ENCODE measurements around the gene CLTC. TPM values are rescaled to one million over a fixed set of nuclear protein-coding genes. Genes with fewer than 3 reads are reported as not detected.

The CLTC gene
- total RNA-seq, 1 experiment from 2014 or later: 101 TPM

DNA sequence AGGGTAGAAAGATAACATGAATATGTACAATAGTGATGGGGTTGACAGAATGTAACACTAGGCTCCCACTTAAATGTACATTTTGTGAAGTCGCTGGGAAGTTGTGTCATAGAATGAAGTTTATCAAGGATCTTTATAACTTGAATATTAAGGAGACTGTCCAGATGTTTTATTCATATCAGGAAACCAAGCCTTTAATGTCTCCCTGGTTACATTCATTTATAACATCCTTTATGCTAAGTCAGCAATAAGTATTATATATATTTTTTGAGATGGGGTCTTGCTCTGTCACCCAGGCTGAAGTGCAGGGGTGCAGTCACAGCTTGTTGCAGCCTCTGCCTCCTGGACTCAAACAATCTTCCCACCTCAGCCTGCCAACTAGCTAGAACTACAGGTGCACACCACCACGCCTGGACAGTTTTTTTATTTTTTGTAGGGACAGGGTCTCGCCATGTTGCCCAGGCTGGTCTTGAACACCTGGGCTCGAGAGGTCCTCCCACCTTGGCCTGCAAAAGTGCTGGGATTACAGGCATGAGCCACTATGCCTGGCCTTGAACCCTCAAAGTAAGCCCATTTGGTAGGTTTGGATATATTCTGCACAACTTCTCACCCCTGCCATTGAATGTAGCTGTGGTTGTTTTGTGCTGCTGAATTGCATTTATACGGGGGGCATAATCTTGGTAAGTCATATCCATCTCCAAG lies 14.1 kb downstream of the CLTC start:
- no peak for DNase-seq (ENCODE audit: low read depth)

DNA sequence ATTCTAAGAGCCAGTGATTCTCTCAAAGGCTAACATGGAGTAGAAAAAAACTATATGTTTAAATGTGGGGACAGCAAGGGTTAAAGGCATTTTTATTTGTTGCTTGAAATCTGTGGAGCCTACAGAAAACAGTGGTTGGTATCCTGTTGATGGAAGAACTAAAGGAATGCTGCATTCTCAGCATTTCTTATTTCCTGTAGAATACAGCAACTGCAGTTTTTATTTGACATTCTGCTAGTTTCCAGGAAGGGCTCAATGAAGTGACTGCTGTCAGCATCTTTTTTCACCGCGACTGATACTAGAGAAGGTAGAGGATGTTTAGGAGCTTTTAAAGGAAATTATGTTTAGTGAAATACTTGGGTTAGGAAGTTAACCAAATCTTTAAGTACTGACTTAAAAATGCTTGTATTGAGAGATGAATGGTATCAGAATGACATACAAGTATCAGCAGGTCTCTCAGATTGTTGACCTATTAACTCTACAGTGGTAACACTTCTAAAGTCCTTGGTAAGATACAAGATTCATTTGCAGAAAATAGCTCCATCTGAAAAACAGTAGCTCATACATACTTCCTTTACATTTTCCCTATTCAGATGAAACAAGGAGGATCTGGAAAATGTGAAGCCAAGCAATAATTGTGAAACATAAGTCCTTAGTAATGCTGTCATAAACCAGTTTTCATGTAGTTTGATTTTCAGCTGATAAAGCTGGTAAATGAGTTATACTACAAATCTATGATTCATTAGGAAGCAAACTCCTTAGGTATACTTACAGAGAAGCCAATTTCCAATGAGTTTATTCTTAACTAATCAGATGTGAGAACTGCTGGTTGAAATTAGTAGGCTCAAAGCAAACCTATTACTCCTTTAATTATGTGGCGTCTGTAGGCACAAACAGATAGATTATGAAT lies 15.2 kb downstream of the CLTC start:
- no peak for DNase-seq (ENCODE audit: low read depth)

DNA sequence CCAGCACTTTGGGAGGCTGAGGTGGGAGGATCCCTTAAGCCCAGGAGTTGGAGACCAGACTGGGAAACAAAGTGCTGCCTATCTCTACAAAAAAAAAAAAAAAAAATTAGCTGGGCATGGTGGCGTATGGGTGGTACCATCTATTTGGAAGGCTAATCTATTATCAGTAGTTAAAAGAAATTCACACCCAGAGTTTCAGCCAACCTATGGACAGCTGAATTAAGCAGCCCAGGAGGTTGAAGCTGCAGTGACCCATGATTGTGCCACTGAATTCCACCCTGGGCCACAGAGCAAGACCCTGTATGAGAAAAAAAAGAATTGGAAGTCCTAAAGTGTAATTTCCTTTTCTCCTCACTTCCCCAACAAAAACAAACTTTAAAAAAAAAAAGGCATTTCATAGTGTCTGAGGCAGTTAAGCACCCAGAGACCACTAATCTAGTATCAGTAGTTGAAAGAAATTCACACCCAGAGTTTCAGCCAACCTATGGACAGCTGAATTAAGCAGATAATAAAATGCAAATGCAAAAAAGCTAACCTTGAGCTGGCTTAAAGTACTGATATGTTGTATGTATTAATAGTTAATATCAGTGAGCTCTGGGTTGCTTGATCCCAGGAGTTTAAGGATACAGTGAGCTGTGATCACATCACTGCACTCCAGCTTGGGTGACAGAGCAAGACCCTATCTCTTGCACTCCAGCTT lies 18.1 kb downstream of the CLTC start:
- no peak for DNase-seq (ENCODE audit: low read depth)

DNA sequence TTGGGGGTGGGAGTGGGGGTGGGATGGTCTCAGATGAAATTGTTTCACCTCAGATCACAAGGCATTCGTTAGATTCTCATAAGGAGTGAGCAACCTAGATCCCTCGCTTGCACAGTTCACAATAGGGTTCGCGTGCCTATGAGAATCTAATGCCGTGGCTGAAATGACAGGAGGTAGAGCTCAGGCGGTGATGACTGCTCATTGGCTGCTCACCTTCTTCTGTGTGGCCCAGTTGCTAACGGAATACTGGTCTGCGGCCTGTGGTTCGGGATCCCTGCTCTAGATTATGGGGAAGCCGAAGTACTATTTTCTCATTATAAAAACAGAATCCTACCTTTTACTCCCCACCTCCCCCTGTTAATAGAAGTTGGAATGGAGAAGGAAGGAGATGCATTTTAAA lies 18.9 kb downstream of the CLTC start:
- no peak for DNase-seq (ENCODE audit: low read depth)

DNA sequence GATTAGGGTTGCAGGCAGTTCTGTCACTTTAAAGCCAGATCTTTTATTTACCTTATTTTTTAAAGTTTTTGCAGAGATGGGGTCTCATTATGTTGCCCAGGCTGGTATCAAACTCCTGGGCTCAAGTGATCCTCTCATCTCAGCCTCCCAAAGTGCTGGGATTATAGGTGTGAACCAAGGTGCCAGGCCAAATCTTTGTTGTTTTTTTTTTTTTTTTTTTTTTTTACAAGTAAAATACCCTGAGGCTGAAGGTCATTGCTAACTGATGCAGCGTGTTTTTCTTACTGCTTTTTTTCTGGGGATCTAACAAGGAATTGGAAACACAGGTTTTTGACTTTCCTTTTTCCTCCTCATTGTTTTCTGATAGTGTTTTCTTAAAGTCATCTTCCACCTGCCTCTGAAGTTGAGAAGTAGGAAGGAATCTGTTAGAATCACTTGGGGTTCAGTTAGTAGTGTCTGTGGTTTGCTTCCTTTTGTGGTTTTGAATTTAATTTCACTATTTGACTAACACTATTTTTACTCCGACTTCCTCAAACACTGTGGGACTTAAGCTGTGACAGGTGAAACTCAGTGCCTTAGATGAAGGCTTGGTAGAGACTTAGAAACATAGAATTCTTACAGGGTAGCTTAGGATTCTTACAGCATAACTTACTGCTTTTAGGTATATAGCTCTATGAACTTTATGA lies 22.2 kb downstream of the CLTC start:
- no peak for DNase-seq (ENCODE audit: low read depth)

DNA sequence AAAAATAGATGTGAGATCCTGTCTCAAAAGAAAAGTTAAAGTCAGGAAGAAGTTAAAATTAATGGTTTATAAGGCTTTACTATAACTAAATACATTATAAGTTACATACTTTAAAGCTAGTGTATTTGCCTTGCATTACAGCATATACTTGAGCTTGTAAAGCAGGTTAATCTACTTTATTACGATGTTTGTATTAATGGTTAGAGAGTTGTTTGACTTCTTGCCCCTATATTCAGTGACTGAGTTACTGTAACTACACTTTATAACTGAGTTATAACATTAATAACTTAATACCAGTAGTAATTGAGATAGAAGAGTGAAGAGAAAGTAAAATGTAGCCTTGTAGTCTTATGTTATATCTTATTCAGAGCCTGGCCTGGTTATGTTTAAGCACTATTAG lies 22.9 kb downstream of the CLTC start:
- no peak for DNase-seq (ENCODE audit: low read depth)

DNA sequence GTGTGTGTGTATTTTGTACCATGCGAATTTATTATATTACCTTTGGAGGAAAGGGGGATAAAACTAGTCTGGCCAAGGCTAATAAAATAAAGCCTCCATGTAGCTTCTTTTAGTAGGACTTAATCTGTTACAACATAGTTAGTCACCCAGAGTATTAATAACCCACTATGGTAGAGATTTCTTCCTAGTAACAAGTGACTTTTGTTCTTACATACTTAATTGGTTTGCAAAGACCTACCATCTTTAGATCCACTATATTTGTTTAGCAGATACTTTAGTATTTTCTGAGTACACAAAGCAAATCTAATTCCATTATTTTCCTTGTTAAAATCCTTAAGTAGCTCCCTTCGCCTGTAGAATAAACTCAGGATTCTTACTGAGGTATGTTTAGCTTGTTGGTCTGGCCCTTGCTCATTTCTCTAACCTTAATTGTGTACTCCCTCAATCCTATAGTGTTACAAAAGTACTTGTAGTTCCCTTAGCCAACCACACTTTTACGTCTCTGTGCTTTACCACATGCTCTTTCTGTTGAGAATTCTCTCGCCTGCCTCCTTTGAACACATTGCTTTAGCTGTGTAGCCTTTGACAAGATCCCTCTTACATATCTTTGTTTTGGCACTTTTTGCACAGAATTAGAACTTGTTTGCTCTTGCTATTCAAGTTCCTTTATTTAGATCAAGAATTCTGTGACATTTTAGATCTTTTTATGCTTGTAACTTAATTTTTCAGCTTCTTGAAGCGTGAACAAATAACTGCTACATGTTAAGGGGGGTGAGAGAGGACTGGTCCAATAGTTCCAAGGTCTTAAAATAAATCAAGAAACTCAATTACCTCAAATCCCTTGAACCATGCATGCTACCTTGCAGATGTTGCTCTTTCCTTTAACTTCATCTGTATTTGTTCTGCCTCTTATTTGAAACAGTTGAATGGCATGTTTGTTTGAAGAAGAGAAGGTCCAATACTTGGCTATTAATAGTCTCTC lies 23.8 kb downstream of the CLTC start:
- DNase-seq (ENCODE audit: low read depth): no peak

DNA sequence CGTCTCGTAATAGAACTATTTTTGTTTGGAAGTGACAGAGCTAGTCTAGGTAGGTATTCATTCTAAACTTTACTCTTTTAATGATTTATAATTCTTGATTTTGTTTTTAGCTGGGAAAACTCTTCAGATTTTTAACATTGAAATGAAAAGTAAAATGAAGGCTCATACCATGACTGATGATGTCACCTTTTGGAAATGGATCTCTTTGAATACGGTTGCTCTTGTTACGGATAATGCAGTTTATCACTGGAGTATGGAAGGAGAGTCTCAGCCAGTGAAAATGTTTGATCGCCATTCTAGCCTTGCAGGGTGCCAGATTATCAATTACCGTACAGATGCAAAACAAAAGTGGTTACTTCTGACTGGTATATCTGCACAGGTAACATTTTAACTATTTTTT lies 27.6 kb downstream of the CLTC start:
- no peak for DNase-seq (ENCODE audit: low read depth)

DNA sequence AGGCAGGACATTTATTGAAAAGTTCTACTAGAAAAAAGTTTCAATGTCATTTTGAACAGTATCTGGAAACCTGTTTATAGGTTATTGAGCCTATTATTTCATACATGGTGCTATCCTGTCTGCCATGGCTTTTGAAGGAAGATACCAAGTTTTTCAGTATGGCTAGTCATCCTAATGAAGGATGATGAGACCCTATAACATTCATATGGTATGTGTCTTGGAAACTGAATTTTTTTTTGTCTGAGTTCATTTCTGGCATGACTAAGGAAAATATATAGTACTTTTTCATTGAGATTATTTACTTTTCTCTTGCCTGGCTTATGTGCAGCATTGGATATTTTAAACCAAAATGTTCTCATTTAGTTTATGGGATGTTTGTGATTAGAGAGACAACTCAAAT lies 30.2 kb downstream of the CLTC start:
- no peak for DNase-seq (ENCODE audit: low read depth)

DNA sequence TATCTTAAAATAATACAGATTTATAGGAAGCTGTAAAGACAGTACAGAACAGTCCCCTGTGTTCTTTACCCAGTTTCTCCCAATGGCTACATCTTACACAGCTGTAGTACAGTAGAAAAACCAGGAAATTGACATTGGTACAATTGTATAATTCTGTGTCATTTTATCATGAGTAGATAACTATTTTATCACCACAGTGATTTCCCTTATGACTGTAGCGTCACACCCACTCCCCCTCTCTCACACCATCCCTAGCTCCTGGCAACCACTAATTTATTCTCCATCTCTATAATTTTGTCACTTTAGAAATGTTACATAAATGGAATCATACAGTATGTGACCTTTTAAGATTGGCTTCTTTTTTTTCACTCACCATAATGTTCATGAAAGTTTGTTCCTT lies 30.9 kb downstream of the CLTC start:
- DNase-seq (ENCODE audit: low read depth): no peak

DNA sequence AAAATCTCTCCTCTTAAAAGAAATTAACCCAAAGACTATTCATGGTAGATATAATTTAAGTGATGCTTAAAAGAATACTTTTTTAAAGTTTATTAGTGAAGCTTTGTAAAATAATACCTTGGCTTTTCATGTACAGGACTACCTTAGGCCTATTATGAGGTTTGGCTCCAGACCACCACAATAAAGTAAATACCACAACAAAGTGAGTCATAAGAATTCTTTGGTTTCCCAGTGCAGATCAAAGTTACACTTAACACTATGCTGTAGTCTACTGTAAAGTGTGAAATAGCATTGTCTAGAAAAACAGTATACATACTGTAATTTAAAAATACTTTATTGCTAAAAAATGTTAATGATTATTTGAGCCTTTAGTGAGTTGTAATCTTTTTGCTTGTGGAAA lies 31.7 kb downstream of the CLTC start:
- no peak for DNase-seq (ENCODE audit: low read depth)

DNA sequence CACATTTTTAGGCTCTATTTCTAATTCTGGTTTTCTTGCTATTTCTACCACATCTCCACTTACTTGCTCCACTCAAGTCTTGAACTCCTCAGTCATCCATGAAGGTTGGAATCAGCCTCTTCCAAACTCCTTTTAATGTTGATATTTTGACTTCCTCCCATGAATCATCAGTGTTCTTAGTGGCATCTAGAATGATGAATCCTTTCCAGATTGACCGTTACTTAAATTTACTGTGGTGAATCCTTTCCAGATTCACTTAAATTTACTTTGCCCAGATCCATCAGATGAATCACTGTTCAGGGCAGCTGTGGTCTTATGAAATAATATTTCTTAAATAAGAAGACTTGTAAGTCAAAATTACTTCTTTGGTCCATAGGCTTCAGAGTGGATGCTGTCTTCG lies 32.4 kb downstream of the CLTC start:
- peak; percentile 18 for DNase-seq (ENCODE audit: low read depth)

DNA sequence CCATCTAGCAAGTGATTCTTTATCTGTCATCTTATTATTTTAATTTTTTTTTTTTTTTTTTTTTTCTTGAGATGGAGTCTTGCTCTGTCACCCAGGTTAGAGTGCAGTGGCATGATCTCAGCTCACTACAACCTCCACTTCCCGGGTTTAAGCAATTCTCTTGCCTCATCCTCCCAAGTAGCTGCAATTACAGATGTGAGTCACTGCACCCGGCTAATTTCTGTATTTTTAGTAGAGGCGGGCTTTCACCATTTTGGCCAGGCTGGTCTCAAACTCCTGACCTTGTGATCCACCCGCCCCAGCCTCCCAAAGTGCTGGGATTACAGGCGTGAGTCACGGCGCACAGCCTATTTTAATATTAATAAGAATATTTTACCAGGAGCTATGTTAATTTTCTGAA lies 36.9 kb downstream of the CLTC start:
- DNase-seq (ENCODE audit: low read depth): peak; percentile 81

DNA sequence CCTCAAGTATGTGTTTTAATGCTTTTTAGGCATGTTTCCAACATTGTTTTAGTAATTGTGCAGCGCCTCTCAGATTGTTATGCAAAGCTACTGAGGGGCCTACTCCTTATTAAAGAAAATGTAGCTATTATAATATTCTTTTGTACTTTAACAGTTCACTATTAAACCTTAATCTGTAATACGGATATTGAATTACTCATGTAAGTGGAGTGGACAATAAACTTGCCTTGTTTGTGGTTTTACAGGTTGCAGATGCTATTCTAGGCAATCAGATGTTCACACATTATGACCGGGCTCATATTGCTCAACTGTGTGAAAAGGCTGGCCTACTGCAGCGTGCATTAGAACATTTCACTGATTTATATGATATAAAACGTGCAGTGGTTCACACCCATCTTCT lies 46.5 kb downstream of the CLTC start:
- DNase-seq (ENCODE audit: low read depth): no peak

DNA sequence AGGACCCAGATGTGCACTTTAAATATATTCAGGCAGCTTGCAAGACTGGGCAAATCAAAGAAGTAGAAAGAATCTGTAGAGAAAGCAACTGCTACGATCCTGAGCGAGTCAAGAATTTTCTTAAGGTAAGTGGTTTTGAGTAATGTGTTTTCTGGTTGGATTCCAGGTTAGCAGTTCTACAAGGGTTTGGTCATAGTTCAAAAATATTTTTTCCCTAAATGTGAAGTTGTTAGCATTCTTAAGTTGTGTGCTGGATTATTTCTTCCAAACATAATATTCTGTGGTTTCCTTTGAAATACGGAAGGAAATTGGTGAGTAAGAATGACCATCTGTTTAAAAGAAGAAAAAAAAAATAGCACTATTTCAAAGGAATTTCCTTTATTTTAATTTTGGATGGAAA lies 49.1 kb downstream of the CLTC start:
- peak; percentile 90 for DNase-seq (ENCODE audit: low read depth)

DNA sequence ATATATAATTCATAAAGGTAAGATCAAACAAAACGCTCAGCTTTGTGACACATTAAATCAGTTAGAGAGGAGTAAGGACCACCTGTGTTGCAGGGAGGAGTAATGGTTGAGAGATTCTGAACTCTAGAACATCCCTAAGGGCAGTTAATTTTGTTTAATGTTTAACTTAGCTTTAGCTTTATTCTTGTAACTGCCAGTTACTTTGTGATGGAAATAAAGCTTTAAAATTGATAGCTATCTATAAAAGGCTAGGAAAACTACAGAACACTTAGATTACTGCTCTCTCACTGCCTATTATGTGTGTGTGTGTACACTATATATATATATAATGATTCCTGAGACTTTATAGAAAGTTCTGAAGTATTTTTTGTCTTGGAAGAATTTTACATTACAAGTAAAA lies 49.7 kb downstream of the CLTC start:
- no peak for DNase-seq (ENCODE audit: low read depth)

DNA sequence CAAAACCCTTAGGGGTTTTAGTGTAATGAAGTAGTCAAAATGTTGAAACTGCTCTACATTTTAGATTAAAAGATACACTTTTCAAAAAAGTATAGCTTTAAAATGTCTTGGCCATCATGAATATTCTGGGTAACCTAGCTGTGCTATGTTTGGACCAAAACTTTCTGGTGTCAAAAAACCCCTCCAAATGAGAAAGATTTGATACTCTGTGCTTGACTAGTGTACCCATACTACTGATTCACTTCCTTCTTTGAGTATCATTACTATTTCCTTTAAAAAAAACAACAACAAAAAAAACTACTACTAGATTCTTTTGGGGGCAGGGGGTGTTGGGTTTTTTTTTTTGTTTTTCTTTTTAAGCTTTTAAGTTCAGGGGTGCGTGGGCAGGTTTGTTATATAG lies 50.2 kb downstream of the CLTC start:
- no peak for DNase-seq (ENCODE audit: low read depth)

DNA sequence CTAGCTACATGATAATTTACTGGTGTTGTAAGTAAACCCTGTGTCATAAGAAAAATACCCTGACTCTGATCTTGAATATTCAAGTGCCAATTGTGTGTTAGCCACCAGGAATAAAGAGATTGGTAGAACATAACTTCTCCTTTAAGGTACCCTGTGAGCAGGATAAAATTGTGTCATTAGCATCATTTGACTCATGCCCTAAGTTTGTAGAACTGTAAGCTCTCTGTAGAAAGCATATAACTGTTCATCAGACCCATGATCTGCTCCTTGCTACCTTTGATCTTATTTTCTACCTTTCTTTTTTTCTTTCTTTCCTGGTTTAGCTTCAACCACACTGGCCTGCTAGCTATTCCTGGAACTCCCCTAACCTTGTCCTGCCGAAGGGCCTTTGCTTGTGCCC lies 51.7 kb downstream of the CLTC start:
- DNase-seq (ENCODE audit: low read depth): no peak

DNA sequence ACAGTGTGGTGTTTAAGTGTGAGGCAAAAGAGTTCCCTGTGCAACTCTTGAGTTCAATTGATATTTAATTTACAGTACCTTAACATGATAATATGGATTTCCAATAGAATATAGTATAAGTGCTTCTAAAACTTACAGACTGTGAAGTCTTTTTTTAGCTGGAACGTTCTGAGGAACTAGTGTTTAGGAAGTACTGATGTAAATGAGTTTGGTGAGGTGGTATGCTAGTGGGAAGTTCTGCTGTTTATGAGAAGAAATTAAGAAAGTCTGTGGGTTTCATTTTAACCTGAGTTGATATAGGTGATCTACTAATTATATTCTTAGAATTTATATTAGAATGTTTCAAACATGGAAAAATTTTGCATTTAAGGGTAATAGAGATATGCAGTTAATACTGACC lies 55.5 kb downstream of the CLTC start:
- no peak for DNase-seq (ENCODE audit: low read depth)

DNA sequence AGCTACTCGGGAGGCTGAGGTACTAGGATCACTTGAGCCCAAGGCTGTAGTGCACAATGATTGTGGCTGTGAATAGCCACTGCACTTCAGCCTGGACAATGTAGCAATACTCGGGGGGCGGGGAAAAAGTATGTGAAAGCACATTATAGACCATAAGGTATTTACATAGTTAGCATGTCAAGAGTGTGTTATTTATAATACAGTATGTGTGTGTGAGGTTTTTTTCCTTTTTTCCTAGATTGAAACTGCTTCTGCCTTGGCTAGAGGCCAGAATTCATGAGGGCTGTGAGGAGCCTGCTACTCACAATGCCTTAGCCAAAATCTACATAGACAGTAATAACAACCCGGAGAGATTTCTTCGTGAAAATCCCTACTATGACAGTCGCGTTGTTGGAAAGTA lies 57.0 kb downstream of the CLTC start:
- DNase-seq (ENCODE audit: low read depth): no peak

DNA sequence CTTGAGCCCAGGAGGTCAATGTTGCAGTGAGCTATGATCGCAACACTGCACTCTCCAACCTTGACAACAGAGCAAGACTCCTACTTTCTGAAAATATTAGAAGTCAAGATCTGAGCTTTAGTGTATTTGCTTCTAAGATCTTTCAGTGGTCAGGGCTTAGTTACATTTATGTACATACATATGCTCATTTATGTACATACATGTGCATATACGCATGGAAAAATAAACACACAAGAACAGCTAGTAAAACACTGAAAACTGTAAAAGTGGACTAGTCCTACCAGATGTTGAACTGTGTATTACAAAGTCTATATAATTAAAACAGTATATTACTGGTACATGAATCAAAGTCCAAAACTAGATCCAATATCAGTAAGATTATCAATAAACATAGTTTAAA lies 59.2 kb downstream of the CLTC start:
- DNase-seq (ENCODE audit: low read depth): no peak

All from HT1080 (cell line).